Activated CD8-positive, alpha-beta memory T cell treated with anti-CD3 and anti-CD28 coated beads for 1 hour (primary cell): ENCODE results near the gene SCO2.
"Not testable (repeated sequence)": the region's sequence is repeated elsewhere in the genome, so short reads cannot be mapped to it uniquely, and the experiment has no call there.

Source experiments
- DNase-seq, 2 donors: peaks; one replicate each; pipeline ENCODE4 v3.0.0-alpha.2; 2020; ENCODE audit warnings: low read depth in 1 of 2; ENCODE audit errors: extremely low read depth in 1 of 2

SCO2 gene

DNA sequence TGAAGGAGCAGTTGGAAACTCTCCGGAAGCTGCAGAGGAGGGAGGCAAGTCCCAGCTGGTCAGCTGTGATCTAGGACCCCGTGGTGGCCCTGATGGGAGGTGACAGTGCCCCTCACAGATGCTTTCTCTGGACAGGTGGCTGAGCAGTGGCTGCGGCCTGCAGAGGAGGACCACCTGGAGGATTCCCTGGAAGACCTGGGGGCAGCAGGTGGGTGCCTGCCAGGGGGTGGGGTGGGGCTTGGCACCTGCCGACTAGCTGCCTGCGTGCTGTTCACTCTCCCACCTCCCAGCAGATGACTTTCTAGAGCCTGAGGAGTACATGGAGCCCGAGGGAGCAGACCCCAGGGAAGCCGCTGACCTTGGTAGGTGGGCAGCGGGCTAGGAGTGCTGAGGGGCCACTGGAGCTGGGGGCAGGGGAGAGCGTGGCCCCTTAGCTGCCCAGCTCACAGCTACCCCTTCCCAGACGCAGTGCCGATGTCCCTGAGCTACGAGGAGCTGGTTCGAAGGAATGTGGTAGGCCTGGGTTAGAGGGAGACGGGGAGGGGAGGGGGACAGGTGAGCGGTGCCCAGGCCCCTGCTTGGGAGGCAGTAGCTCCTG lies 3.1 kb downstream of the SCO2 start:
- no peak for DNase-seq

DNA sequence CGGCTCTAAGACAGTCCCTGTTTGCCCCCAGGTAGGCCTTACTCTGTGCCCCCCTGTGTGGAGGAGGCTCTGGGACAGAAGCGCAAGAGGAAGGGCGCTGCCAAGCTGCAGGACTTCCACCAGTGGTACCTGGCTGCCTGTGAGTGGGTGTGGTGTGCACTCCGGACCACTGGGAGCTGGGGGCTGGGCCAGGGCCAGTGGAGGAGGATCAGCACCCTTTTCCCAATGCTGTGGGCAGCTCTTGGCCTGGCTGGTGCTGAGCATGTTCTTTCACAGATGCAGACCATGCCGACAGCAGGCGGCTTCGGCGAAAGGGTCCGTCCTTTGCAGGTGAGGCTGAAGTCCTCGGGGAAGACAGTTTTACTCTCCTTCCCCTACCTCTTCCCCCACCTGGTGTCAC lies 3.7 kb downstream of the SCO2 start:
- no peak for DNase-seq

DNA sequence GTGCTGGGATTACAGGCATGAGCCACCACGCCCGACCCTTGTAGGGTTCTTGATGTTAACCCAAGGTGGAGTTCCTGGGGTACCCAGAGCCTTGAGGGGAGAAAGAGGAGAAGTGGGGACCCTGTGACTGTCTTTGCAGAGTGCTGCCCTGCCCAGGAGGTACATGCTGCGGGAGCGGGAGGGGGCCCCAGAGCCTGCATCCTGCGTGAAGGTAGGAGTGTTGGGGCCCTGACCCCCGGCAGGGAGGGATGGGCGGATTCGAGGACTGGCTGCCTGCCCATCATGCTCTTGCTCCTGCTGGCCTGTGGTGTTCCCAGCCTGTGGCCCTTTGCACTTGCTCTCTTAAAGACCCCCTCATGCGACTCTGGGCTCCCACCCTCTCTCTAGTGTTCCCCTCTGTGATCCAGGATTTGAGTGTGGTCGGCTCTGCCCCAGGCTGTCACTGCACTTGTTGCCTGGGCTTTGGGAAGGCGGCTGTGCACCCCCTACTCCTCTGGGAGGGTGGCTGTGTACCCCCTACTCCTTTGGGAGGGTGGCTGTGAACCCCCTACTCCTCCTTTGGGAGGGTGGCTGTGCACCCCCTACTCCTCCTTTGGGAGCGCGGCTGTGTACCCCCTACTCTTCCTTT lies 4.5 kb downstream of the SCO2 start:
- no peak for DNase-seq

DNA sequence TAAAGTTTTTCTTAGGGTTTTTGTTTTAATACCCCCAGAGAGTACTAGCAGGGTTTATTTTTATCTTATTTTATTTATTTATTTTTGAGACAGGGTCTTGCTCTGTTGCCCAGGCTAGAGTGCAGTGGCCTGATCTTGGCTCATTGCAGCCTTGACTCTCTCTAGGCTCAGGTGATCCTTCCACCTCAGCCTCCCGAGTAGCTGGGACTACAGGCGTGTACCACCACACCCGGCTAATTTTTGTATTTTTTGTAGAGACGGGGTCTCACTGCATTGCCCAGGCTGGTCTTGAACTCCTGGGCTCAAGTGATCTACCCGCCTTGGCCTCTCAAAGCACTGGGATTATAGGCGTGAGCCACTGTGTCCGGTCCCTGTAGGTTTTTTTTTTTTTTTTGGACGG lies 5.2 kb downstream of the SCO2 start:
- DNase-seq, result not testable (repeated sequence)

DNA sequence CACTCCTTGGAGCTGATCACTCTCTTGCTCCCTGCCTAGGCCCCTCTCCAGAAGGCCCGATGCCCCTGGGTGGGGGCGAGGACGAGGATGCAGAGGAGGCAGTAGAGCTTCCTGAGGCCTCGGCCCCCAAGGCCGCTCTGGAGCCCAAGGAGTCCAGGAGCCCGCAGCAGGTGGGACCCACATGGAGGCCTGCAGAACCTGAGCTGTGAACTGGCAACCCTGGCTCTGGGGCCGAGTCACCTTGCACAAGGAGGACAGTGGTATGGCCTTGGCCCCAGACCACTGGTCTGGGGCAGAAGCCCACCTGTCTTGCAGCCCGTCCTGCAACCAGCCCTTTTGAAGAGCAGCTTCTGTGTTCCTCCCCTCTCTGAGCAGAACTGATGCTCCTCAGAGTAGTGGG lies 6.2 kb downstream of the SCO2 start:
- no peak for DNase-seq

DNA sequence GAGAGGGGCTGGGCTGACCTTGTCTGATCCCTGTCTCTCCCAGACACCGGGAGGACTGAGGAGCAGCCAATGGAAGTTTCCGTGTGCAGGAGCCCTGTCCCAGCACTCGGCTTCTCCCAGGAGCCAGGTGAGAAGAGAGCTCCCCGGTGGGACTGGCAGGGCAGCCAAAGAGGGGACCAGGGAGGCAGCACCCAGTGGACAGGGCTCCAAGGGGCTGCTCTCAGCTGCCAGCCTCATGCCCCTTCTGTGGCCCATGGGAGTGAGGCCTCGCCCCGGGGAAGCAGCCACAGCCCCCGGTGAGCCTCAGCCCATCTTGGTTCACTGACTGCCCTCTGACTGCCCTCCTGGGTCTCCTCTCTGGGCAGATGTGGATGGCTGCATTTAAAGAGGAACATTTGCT lies 6.8 kb downstream of the SCO2 start:
- DNase-seq, result no peak

DNA sequence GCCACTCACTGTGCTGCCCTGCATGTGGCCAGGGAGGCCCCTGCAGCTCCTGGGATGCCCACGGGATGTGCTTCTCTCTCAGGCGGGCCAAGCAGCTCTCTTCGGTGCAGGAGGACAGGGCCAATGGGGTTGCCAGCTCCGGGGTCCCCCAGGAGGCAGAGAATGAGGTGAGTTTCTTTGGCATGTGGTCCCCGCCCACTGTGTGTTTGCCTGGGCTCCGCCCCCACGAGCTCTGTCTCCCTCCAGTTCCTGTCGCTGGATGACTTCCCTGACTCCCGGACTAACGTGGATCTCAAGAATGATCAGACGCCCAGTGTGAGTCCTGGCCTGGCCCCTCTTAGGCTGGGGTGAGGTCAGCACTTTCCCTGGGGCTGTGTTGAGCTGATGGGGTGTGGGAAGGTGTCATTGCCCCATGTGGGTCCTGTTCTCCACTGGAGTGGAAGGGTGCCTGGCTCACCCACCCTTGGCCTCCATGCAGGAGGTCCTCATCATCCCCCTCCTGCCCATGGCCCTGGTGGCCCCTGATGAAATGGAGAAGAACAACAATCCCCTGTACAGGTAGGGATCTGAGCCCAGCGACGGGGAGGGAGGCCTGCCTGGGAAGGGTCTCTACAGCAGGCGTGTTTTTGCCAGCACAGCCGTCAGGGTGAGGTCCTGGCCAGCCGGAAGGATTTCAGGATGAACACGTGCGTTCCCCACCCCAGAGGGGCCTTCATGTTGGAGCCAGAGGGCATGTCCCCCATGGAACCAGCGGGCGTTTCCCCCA lies 7.7 kb downstream of the SCO2 start:
- DNase-seq, result no peak

DNA sequence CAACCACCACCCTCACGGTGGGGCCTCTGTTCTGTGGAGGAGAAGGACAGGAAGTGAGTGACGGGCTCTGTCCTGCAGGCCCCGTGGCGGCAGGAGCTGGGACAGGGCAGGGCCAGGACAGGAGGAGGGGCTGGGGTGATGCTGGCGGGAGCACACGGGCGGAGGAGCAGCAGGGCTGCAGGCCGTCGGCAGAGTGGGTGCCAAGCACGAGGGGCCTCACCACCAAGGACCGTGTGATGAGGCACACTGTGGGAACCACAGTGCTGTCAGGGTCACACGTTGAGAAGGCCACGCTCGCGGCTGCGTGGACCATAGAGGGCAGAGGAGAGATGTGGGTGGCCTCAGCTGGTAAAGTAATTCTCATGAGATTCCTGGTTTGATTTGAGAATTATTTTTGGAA lies 8.5 kb downstream of the SCO2 start:
- no peak for DNase-seq

DNA sequence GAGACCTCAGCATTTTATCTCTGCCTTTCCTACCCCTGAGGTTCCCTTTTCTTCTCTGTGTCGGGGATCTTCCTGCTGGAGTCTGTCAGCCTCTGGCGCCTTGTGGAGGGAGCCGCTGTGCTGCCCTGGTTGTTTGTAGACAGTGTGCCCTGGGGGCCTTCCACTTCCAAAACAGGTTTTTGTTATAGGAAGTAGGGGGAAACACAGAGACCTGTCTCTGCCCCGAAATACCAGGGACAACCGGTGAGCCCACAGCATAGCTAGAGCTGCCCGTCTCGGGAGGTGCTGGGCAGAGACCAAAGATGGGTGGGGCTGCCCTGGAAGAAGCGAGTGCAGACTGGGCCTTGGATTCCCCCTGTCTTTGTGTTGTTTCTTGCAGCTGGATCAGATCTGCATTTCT lies 9.3 kb downstream of the SCO2 start:
- DNase-seq, result no peak

DNA sequence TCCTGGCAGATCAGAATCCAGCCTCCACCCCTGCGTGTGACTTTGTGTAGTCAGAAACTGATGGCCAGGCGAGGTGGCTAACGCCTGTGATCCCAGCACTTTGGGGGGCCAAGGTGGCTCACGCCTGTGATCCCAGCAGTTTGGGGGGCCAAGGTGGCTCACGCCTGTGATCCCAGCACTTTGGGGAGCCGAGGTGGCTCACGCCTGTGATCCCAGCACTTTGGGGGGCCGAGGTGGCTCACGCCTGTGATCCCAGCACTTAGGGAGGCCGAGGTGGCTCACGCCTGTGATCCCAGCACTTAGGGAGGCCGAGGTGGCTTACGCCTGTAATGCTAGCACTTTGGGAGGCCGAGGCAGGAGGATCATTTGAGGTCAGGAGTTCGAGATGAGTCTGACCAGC lies 12.2 kb downstream of the SCO2 start:
- no peak for DNase-seq

DNA sequence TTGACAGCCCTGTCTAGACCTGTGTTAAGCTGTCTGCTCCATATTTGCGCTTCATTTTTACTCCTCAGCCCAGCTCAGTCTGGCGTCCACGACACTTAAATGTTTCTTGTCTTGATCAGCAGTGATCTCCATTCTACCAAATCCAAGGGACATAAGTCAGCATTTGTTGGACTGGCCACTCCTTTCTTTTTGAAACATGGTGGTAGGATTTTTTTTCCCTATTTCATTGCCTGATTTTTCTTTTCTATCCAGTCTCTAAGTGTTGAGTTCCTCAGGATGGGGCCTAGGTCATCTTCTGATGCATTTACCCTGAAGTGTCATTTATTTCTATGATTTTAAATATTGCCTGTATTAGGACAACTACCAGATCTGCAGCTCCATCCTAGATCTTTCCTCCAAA lies 16.5 kb downstream of the SCO2 start:
- DNase-seq, result no peak

DNA sequence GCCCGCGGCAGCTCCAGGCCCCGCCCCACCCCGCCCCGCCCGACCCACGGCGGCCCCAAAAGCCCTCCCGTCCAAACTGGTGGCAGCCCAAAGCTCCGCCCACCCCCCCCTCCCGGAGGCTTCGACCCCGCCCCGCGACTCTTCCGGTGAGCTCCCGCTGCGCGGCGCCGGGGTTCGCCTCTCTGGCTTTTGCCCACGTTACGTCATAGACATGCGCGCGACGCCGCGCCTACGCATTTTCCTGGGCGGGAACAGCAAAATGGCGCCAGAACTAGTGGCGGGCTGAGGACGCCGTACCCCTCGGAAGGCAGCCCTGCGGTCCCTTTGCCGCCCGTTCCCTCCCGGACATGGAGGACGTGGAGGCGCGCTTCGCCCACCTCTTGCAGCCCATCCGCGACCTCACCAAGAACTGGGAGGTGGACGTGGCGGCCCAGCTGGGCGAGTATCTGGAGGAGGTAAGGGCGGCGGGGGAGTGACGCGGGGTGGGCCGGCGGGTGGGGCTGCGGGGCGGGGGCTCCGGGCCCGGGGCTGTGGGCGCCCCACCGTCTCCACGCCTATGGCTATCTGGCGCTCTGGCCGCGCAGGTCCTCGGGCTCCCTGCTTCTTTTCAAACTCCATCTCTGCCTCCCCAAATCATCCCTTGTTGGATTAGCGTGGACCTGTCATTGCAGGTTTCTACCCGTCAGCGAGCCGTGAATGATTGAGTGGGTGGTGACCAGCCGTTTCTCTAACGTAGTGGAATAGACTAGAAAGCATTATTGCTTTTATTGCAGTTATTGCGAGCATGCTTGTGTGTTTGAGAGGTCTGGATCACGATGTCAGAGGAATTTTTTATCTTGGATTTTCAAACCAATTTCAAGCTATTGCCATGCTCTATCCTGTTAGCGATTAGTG lies 17.2 kb downstream of the SCO2 start, which contains the start of gene NCAPH2:
Gene NCAPH2 (plus strand): TSS at position 234 of the 894 bp plus-strand sequence. CDS start 114 bp downstream, at position 348.
- DNase-seq, result peak; percentile 94 to 97

DNA sequence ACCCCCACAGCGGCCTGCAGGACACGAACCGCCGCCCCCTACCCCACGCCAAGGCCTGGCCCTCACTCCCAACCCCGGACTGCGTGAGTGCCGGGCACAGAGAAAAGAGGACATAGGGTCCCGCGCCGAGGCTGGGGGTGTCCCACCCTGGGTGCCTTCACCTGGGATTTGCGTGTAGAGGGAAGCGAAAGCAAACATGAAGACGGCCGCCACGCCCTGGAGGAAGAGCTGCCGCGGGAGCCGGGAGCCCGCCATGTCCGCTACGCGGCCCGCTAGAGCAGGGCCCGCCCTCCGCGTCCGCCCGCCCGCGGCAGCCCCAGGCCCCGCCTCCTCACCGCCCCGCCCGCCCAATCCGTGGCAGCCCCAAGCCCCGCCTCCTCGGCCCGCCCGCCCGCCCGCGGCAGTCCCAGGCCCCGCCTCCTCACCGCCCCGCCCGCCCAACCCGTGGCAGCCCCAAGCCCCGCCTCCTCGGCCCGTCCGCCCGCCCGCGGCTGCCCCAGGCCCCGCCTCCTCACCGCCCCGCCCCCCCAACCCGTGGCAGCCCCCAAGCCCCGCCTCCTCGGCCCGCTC lies 17.9 kb downstream of the SCO2 start, which contains the start of gene LMF2:
Gene LMF2 (minus strand): TSS at position 282 of the 570 bp plus-strand sequence. CDS start 27 bp downstream, at position 255.
- DNase-seq, result peak; percentile 82 to 92

DNA sequence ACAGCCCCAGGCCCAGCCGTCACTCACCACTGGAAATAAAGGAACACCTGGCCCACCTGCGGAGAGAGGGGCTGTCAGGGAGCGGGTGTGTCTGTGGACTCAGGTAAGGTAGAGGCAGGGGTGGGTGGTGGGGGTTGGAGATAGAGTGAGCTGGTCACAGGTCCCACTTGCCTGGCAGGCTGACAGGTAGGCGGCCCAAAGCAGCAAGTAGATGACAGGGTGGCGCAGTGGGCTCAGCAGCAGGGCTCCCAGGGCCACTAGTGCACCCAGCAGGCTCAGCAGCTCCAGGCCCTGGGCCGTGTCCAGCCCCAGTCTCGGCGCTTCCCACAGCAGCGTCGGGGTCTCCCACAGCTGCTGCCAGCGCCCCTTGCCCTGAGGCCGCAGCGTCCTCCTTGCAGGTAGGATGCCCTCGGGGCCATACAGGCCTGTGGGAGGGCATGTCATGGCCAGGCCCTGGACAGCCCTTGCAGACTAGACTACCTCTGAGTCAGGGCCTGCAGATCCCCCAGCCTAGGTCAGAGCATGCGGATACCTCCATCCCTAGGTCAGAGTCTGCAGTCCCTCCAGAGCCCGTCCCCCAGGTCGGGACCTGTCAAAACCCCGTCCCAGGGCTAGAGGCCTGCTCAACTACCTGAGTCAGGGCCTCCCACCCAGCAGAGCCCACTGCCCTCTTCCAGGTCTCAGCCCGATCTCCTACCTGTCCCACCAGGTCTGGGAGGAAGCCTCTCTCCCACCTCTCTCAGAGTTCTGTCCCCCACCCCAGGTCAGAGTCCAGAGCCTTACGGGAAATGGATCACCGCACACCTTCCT lies 18.6 kb downstream of the SCO2 start:
- no peak for DNase-seq

DNA sequence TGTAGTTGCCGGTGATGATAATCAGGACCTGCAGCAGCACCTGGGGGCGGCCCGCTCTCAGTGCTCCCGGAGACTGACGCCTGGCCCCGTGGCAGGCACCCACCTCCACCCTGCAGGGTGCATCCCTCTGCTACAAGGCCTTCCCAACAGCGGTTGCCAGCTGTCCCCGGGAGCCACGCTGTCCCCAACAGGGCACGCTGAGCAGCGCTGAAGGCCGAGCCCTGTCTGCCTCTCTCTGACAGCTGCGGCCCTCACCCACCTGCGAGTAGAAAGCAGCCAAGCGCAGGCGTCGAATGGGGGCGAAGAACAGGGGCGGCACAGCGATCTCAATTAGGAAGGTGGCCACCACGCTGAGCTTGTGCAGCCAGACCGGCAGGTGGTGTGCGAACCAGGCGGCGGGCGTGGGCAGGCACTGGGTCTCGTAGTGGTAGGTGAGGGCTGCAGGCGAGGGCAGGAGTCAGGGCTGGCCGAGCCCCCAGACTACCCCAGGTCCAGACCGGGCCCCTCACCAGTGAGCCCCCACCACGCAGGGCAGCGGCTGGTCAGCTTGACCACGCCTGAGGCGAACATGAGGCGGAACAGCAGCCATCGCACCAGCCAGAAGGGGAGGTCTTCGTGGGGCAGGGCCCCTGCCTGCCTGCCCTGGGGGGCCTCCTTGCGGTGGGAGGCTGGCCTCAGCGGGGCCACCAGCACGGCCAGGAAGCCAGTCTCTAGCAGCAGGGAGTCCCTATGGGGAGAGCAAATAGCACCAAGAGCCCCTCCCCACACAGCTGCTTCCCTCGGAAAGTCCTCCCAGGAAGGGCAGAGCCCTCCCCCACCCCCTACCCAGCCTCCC lies 19.4 kb downstream of the SCO2 start:
- no peak for DNase-seq

DNA sequence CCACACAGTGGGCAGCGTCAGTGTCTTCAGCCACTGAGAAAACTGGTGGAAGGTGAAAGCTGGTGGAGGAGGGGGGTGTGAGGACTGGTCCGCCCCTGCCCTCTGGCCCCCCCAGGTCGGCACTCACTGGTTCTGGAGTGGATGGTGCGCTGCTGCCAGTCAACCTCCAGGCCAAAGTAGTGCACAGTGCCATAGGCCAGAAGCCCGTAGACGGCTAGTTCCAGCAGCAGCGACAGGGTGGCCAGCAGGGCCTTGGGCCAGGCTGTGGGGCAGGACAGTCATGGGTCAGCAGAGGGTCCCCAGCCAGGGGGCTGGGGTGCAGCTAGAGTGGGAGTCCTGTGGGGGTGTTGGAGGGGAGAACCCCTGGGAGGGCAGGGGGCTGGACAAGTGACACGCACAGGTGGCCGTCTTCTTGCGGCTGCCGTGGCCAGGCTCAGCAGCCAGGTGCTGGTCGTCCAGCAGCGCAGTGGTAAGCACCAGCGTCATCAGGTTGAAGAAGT lies 20.1 kb downstream of the SCO2 start:
- no peak for DNase-seq

DNA sequence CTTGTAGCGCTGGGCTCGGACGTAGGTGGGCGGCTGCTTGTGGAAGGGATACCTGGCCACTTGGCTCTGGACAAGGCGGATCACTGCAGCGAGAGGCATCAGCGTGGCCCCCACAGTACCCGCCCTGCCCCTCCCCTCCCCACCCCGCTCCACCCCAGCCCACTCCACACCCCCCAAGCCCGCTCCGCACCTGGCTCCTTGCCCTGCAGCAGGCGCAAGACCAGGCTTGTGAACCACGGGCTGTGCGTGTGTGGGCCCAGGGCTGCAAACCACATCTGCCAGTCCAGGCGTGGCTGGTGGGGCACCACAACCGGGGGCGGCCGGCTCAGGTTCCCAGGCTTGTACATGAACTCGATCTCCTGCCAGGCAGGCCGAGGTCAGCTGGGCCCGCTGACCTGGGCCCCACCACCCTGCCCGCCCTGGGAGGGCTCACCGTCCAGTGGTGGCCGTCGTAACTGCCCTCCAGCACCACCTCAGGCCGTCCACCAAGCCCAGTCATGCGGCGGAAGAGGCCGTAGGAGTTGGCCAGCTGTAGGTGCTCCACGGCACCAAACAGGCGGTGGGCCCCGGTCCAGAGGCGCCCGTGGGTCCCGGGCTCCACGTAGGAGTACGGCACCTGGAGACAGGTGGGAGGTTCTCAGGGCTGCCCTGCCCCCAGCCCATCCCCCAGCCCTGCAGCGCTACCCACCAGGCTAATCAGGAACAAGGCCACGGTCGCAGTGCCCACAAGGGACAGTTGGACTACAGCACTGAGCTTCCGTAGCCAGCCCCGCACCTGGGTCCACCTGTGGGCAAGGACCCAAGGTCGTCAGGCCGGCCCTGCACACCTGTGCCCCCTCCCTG lies 20.8 kb downstream of the SCO2 start:
- DNase-seq, result no peak
